ENCODE data around the gene GALNT15. TPM values are rescaled to one million over a fixed set of nuclear protein-coding genes. Genes with fewer than 3 reads are reported as not detected.

Gene GALNT15
- total and polyA plus RNA-seq, 2 of the 4 experiments (the other 2 are of a cell fraction), result 12.8 to 19.7 TPM

DNA sequence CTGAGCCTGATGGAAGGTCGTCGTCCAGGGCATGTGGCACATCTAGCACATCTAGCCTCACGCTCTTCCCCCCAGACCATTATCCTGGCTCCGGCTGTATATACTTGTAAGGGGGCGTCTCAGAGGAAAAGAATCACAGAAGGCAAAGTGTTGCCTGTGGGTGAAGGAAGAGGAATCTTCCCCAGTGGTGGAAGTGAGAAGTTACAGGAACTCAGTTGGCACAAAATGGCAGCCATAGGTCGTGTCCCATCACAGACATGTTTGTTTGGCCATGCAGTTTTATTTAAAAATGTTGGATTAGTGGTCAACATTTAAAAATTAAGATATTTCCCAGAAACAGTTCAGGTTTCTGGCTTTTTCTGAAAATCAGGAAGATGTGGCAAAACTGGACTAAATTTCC lies 13.6 kb downstream of the GALNT15 start:
- no peaks in the 10 kb centered on the region for H4K20me1 ChIP-seq (ENCODE audit: insufficient read depth, low read length)
- H3K9me3 ChIP-seq (ENCODE audit: control insufficient read depth, insufficient read depth, low read length), result no peaks in the 10 kb centered on the region
- no peak overlapping the region for H4K5ac ChIP-seq (ENCODE audit: low read depth, low read length)
- no peak overlapping the region for H3K18ac ChIP-seq (ENCODE audit: low read depth, low read length)
- no peak overlapping the region for H2BK5ac ChIP-seq (ENCODE audit: low read depth, low read length, poor library complexity, severe bottlenecking)
- no peak overlapping the region for H2AK5ac ChIP-seq (ENCODE audit: low read depth, low read length)
- CTCF ChIA-PET, result no interaction called here
- TF ChIP-seq BHLHE40 (IDR thresholded peaks at IDR 0.05; ENCODE audit: low read depth, low read length), result no peak
- TF ChIP-seq, protein P1, sequence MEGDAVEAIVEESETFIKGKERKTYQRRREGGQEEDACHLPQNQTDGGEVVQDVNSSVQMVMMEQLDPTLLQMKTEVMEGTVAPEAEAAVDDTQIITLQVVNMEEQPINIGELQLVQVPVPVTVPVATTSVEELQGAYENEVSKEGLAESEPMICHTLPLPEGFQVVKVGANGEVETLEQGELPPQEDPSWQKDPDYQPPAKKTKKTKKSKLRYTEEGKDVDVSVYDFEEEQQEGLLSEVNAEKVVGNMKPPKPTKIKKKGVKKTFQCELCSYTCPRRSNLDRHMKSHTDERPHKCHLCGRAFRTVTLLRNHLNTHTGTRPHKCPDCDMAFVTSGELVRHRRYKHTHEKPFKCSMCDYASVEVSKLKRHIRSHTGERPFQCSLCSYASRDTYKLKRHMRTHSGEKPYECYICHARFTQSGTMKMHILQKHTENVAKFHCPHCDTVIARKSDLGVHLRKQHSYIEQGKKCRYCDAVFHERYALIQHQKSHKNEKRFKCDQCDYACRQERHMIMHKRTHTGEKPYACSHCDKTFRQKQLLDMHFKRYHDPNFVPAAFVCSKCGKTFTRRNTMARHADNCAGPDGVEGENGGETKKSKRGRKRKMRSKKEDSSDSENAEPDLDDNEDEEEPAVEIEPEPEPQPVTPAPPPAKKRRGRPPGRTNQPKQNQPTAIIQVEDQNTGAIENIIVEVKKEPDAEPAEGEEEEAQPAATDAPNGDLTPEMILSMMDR (conservative IDR thresholded peaks at IDR 0.05; ENCODE audit: low read depth, low read length), result no peak
- TF ChIP-seq RCOR1 (IDR thresholded peaks at IDR 0.05; ENCODE audit: insufficient replicate concordance, low read length), result no peak
- TF ChIP-seq POLR2A (IDR thresholded peaks at IDR 0.05; ENCODE audit: low read depth, low read length), result no peak
- TF ChIP-seq MAZ (IDR thresholded peaks at IDR 0.05; ENCODE audit: borderline replicate concordance, low read depth, low read length), result no peak
- TF ChIP-seq FOS (IDR thresholded peaks at IDR 0.05; ENCODE audit: low read depth, low read length), result no peak
- WGBS, 2 experiments (ENCODE audit: extremely low coverage in 2 of 2, insufficient read length in 1 of 2), result no CpG with 5 or more reads among the region's 6 CpGs
- H4K8ac ChIP-seq (ENCODE audit: low read depth in 2 of 2, low read length in 2 of 2), result no peak overlapping the region
- no peak overlapping the region for H3K56ac ChIP-seq (ENCODE audit: extremely low read depth, insufficient read depth, low read length)
- H4K91ac ChIP-seq (ENCODE audit: insufficient read depth, low read depth, low read length), result no peak overlapping the region
- intact Hi-C loops (cut with micrococcal nuclease) (no loop called here), in situ Hi-C loops (cut with MboI; ENCODE audit: low sequenced_read_pairs) (loop anchor here (10.0 kb wide), 1 partner anchor 373 kb away; no protein-coding TSS in a partner anchor), dilution Hi-C loops (cut with HindIII; ENCODE audit: low sequenced_read_pairs, unreplicated experiment) (no loop called here)
- POLR2A ChIA-PET (ENCODE audit: unreplicated experiment), result no interaction called here
- H3K4me1 ChIP-seq (ENCODE audit: control insufficient read depth, insufficient read depth, low read length), result peaks cover 11% of the 10 kb centered on the region
- H2BK15ac ChIP-seq (ENCODE audit: low read depth, low read length), result no peak overlapping the region
- DNase-seq (no peak), ATAC-seq (ENCODE audit: low read depth) (no peak)
- no peaks in the 10 kb centered on the region for H3K27me3 ChIP-seq (ENCODE audit: control insufficient read depth, insufficient read depth, low read length)
- peaks cover 8 to 11% of the 10 kb centered on the region in 2 experiments; a peak in 2 of 4 replicates for H3K79me1 ChIP-seq (ENCODE audit: low read depth in 1 of 2, low read length in 2 of 2)
- no peak overlapping the region for H3K4me2 ChIP-seq (ENCODE audit: low read depth, low read length)
- no peak overlapping the region for H3K14ac ChIP-seq (replicated peaks; ENCODE audit: low read depth, low read length)
- H3K27ac ChIP-seq (ENCODE audit: insufficient read depth, low read length), result no peak overlapping the region
- H2AK9ac ChIP-seq (replicated peaks; ENCODE audit: low read depth, low read length, poor library complexity), result no peak overlapping the region
- no peak overlapping the region for H2BK120ac ChIP-seq (ENCODE audit: low read depth, low read length)
- no peak overlapping the region for H3K4me3 ChIP-seq (ENCODE audit: insufficient read depth, low read depth, low read length)
- no peak overlapping the region for H3K23ac ChIP-seq (ENCODE audit: low read depth, low read length)
- BruUV-seq (replicated peaks), result no TSS peak
- no peak overlapping the region for H3K9ac ChIP-seq (ENCODE audit: low read depth, low read length)
- peaks cover 7% of the 10 kb centered on the region for H3K36me3 ChIP-seq (ENCODE audit: control insufficient read depth, insufficient read depth, low read length)
- H2AFZ ChIP-seq (replicated peaks; ENCODE audit: low read length, poor library complexity), result no peak overlapping the region
- H2BK20ac ChIP-seq (ENCODE audit: low read depth, low read length), result no peak overlapping the region
- H3K4ac ChIP-seq (ENCODE audit: low read depth, low read length), result no peak overlapping the region
- H3K9me1 ChIP-seq (ENCODE audit: insufficient read depth, low read length), result peaks cover 13% of the 10 kb centered on the region
